ENCODE results near the gene RPS15.

Gene RPS15

DNA sequence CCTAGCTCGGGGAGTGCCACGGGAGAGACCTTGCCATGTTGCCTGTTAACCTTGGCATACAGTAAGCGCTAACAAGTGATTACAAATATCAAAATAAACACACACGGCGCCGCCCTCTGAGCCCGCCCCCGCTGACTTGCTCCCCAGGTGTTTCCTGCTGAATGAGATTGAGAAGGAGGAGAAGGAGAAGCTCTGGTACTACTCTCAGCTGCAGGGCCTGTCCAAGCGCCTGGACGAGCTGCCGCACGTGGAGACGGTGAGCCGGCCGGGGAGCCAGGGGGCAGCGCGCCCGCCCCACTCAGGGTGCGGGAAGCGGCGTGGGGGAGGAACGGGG is 16.8 kb downstream of the RPS15 start:
- no peak for DNase-seq

DNA sequence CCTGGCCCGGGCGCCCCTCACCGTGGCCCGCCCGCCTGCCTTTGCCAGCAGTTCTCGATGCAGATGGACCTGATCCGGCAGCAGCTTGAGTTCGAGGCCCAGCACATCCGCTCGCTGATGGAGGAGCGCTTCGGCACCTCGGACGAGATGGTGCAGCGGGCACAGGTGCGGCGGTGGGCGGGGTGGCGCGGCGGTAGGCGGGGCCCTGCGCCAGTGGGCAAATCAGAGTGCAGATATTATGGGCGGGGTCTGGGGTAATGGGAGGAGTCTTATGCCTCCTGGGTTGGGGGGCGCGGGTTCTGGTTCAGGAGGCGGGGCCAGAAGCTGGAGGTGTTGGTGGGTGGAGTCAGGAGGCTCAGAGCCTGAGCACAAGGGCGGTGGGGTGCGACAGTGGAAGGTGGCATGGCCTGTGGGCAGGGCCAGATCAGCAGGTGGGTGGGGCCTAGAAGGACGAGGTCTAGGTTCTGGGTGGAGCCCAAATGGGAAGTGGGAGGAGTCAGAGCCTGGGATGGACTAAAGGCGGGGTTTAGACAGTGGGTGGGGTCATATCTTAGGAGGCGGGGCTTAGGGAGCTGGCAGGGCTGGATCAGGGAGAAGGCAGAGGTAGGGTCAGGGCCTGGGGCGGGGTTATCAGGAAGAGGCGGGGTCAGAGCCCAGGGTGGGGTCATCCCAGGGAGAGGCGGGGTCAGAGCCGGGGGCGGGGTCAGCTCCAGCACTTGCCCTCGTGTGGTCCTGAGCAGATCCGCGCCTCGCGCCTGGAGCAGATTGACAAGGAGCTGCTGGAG is 17.3 kb downstream of the RPS15 start:
- no peak for DNase-seq

- no peak for DNase-seq
Measured at GRCh38 chr19:1456121-1456900, 18.1 kb downstream of the RPS15 start.

GRCh38 chr19:1457031-1457739 is 19.0 kb downstream of the RPS15 start:
- DNase-seq, result no peak

DNA sequence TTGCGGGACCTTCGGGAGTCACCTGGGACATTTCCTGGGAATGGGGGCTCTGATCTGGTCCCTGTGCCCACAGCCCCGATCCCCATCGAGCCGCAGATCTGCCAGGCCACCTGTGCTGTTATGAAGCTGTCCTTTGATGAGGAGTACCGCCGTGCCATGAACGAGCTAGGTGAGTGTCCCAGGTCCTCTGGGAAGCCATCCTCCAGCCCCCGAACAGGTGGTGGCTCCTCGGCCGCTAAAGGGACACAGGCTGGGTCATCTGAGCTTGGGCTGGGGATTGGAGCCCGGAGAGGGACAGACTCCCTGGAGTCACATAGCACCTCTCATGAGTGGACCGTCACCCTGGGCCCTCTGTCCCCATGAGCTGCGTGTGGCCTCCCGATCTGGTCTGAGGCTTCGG is 19.7 kb downstream of the RPS15 start:
- DNase-seq, result no peak

GRCh38 chr19:1459479-1459878 is 21.3 kb downstream of the RPS15 start:
- no peak for DNase-seq

DNA sequence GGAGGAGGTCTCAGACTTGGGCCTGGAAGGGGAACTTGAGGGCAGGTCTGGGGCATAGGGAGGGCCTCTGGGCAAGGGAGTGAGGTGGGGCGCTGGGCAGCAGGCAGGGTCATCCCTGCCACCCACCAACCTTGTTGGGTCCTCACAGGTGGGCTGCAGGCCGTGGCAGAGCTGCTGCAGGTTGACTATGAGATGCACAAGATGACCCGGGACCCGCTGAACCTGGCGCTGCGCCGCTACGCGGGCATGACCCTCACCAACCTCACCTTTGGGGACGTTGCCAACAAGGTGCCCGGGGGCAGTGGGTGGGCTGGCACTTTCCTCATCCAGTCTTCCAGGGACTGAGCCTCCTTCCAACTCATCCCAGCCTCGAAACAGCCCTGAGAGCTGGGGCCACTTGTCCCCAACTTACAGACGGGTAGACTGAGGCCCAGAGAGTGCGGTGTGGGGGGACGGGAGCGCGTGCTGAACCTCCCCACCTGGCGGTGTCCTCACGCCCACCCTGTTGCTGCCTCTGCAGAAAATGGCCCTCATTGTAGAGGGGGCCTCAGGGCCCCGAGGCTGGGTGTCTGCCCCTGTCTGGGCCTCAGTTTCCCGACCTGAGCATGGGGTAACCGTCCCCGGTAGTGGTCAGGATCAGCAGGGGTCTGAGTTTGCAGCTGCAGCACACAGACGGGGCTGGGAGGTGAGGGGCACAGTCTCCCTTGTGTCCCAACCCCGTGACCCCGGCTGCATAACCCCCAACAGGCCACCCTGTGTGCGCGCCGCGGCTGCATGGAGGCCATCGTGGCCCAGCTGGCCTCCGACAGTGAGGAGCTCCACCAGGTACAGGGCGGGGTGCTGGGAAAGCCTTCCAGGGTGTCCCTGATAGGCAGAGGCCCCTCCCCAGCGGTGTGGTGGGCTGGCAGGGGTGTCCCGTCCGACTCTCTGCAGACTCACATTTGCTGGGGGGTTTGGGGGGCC is 22.1 kb downstream of the RPS15 start:
- no peak for DNase-seq

GRCh38 chr19:1461862-1462261 is 23.7 kb downstream of the RPS15 start:
- DNase-seq, result no peak

DNA sequence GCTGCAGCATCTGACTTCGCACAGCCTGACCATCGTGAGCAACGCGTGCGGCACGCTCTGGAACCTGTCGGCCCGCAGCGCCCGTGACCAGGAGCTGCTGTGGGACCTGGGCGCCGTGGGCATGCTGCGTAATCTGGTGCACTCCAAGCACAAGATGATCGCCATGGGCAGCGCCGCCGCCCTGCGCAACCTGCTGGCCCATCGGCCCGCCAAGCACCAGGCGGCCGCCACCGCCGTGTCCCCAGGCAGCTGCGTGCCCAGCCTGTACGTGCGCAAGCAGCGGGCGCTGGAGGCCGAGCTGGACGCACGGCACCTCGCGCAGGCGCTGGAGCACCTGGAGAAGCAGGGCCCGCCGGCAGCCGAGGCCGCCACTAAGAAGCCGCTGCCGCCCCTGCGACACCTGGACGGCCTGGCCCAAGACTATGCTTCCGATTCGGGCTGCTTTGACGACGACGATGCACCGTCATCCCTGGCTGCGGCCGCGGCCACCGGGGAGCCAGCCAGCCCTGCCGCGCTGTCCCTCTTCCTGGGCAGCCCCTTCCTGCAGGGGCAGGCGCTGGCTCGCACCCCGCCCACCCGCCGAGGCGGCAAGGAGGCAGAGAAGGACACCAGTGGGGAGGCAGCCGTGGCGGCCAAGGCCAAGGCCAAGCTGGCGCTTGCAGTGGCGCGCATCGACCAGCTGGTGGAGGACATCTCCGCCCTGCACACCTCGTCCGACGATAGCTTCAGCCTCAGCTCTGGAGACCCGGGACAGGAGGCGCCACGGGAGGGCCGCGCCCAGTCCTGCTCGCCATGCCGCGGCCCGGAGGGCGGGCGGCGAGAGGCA is 27.2 kb downstream of the RPS15 start:
- no peak for DNase-seq

- DNase-seq, result no peak
Measured at GRCh38 chr19:1466018-1466460, 27.8 kb downstream of the RPS15 start.

DNA sequence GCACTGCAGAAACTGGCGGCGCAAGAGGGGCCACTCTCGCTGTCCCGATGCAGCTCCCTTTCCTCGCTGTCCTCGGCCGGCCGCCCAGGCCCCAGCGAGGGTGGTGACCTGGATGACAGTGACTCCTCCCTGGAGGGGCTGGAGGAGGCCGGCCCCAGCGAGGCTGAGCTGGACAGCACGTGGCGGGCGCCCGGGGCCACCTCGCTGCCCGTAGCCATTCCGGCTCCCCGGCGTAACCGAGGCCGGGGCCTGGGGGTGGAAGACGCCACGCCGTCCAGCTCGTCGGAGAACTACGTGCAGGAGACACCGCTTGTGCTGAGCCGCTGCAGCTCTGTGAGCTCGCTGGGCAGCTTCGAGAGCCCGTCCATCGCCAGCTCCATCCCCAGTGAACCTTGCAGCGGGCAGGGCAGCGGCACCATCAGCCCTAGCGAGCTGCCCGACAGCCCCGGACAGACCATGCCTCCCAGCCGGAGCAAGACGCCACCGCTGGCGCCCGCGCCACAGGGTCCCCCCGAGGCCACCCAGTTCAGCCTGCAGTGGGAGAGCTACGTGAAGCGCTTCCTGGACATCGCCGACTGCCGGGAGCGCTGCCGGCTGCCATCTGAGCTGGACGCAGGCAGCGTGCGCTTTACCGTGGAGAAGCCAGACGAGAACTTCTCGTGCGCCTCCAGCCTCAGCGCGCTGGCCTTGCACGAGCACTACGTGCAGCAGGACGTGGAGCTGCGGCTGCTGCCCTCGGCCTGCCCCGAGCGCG is 28.4 kb downstream of the RPS15 start:
- no peak for DNase-seq

DNA sequence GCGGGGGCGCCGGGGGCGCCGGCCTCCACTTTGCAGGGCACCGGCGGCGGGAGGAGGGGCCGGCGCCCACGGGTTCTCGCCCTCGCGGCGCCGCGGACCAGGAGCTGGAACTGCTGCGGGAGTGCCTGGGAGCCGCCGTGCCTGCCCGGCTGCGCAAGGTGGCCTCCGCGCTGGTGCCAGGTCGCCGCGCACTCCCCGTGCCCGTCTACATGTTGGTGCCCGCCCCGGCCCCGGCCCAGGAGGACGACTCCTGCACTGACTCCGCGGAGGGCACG is 29.0 kb downstream of the RPS15 start:
- DNase-seq, result no peak

- DNase-seq, result no peak
Measured at GRCh38 chr19:1467490-1468273, 29.5 kb downstream of the RPS15 start.

GRCh38 chr19:1468274-1468820 is 30.2 kb downstream of the RPS15 start:
- DNase-seq, result no peak

GRCh38 chr19:1468821-1469254 is 30.6 kb downstream of the RPS15 start:
- DNase-seq, result no peak

- no peak for DNase-seq
Measured at GRCh38 chr19:1469255-1470054, 31.3 kb downstream of the RPS15 start.

GRCh38 chr19:1470055-1470304 is 31.8 kb downstream of the RPS15 start:
- no peak for DNase-seq

DNA sequence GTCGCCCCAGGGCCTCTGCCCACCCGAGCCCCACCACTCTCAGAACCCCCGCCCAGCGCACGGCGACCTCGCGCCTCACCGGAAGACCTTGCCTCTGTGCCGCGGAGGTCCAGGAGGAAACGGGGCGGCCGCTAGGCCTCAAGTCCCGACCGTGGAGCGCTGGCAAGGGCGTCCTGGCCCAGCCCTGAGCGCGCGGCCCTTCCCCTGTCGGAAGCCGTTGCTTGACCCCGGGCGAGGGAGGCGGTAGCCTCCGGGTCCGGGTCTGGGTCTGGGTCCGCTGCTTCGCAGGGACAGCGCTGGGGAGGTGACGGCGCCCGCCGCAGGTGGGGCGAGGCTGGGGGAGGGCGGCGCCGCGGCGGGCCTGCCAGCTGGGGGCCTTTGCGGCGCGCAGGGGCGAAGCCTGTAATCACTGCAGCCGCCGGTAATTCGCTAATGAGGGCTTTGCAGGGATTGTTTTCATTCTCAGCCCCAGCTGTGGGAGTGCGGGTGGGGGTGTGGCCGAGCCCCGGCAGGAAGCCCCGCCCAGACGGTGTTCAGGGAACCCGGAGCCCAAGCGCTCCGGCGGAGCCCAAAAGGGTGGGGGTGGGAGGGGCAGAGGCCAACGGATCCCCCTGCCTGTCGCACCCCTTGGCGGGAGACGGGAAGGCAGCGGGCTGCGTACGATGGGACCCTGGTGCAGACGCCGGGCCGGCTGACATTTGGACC is 32.3 kb downstream of the RPS15 start:
- DNase-seq, result peak; percentile 57
